ENCODE results near the gene PRDM10. TPM values are rescaled to one million over a fixed set of nuclear protein-coding genes. Genes with fewer than 3 reads are reported as not detected.

The PRDM10 gene
- total and polyA plus RNA-seq, 12 donors: 0.75 to 5.4 (median 3.5) TPM

GRCh38 chr11:129888451-129888850 lies 114.2 kb downstream of the PRDM10 start:
- H3K4me3 ChIP-seq: no peak overlapping the region
- no peak for TF ChIP-seq CTCF (IDR thresholded peaks at IDR 0.05)
- intact Hi-C loops (cut with DNase I): no loop called here
- H3K27me3 ChIP-seq: no peaks in the 10 kb centered on the region
- no peaks in the 10 kb centered on the region for H3K9me3 ChIP-seq
- H3K27ac ChIP-seq: no peak overlapping the region
- DNase-seq: no peak
- peaks cover 0 to 99% (median 70%) of the 10 kb centered on the region in 9 donors for H3K36me3 ChIP-seq
- peaks cover 0 to under 1% (median 0%) of the 10 kb centered on the region in 9 donors for H3K4me1 ChIP-seq
- ATAC-seq: no peak
- WGBS, 2 donors: 85 to 86% methylated on average over 5 of the region's 5 CpGs

GRCh38 chr11:129885381-129885780 lies 117.3 kb downstream of the PRDM10 start:
- ATAC-seq (no peak), DNase-seq (no peak)
- Histone ChIP-seq H3K4me3 (no peak overlapping the region), H3K27ac (no peak overlapping the region), H3K9me3 (no peaks in the 10 kb centered on the region), H3K27me3 (no peaks in the 10 kb centered on the region), H3K4me1 (no peaks in the 10 kb centered on the region), H3K36me3 (peaks cover 0 to 100% (median 86%) of the 10 kb centered on the region in 9 donors)
- no peak for TF ChIP-seq CTCF (IDR thresholded peaks at IDR 0.05)
- 97% methylated on average over 12 of the region's 12 CpGs for WGBS, 2 donors
- intact Hi-C loops (cut with DNase I): no loop called here

GRCh38 chr11:129884581-129884980 lies 118.1 kb downstream of the PRDM10 start:
- no peaks in the 10 kb centered on the region for H3K27me3 ChIP-seq
- H3K9me3 ChIP-seq: no peaks in the 10 kb centered on the region
- 96 to 97% methylated on average over 8 of the region's 8 CpGs for WGBS, 2 donors
- no peak overlapping the region for H3K4me3 ChIP-seq
- no peak overlapping the region for H3K27ac ChIP-seq
- no peak for DNase-seq
- intact Hi-C loops (cut with DNase I): no loop called here
- ATAC-seq: no peak
- no peak for TF ChIP-seq CTCF (IDR thresholded peaks at IDR 0.05)
- H3K4me1 ChIP-seq: no peaks in the 10 kb centered on the region
- peaks cover 0 to 100% (median 86%) of the 10 kb centered on the region in 9 donors for H3K36me3 ChIP-seq

- WGBS, 2 donors: 78 to 81% methylated on average over 9 of the region's 9 CpGs
- ATAC-seq: no peak
- intact Hi-C loops (cut with DNase I): no loop called here
Measured at GRCh38 chr11:129881570-129882170, 121.0 kb downstream of the PRDM10 start.

More at GRCh38 chr11:129881570-129882170, 121.0 kb downstream of the PRDM10 start:
- Histone ChIP-seq H3K36me3 (peaks cover 0 to 100% (median 84%) of the 10 kb centered on the region in 9 donors), H3K9me3 (no peaks in the 10 kb centered on the region), H3K27ac (no peak overlapping the region), H3K4me1 (no peaks in the 10 kb centered on the region), H3K4me3 (no peak overlapping the region), H3K27me3 (no peaks in the 10 kb centered on the region)
- DNase-seq: no peak
- TF ChIP-seq CTCF (IDR thresholded peaks at IDR 0.05): peak in 7 of 9 donors; percentile 19 to 54 (median 35)

Data from heart right ventricle (tissue), 16 donors.